ENCODE results near the gene CIAO1. TPM values are rescaled to one million over a fixed set of nuclear protein-coding genes. Genes with fewer than 3 reads are reported as not detected.

CIAO1 gene
- total and polyA plus RNA-seq, 2 of the 13 experiments (the other 11 are each of a cell fraction or from before 2014, with no cell fraction given): 99.3 to 120 TPM

- no peak for FAIRE-seq
- CTCF ChIA-PET (ENCODE audit: low intra/inter-chr PET ratio, low total read pairs): no interaction called here
Observed at GRCh38 chr2:96241900-96242611, 24.0 kb upstream of the CIAO1 start.

More at GRCh38 chr2:96241900-96242611, 24.0 kb upstream of the CIAO1 start:
- Histone ChIP-seq H3K4me2 (ENCODE audit: low read depth, low read length) (no peak overlapping the region), H3K27ac (ENCODE audit: extremely low read length, insufficient read depth, low read length) (no peak overlapping the region), H3K4me1 (ENCODE audit: insufficient read depth, low read length) (peaks cover 10% of the 10 kb centered on the region; the same call in 1 of the 2 replicates), H3K36me3 (replicated peaks in 1 of 2; ENCODE audit: control insufficient read depth in 1 of 2, insufficient read depth in 2 of 2, low read length in 2 of 2) (peaks cover 2 to 17% of the 10 kb centered on the region in 2 experiments; a peak in 3 of 5 replicates), H4K20me1 (ENCODE audit: insufficient read depth, low read length) (no peaks in the 10 kb centered on the region), H2AFZ (ENCODE audit: low read length) (no peak overlapping the region), H3K9ac (ENCODE audit: insufficient read depth, low read depth, low read length) (no peak overlapping the region), H3K27me3 (ENCODE audit: control insufficient read depth in 1 of 2, insufficient read depth in 2 of 2, low read length in 2 of 2) (no peaks in the 10 kb centered on the region), H3K79me2 (ENCODE audit: insufficient read depth, low read length) (no peaks in the 10 kb centered on the region), H3K4me3 (replicated peaks in 1 of 3; ENCODE audit: insufficient read depth in 1 of 3, low read depth in 2 of 3, low read length in 3 of 3) (no peak overlapping the region), H3K9me3 (ENCODE audit: low read length) (no peaks in the 10 kb centered on the region)
- POLR2A ChIA-PET: no interaction called here
- intact Hi-C loops (cut with micrococcal nuclease; ENCODE audit: unreplicated experiment) (no loop called here), in situ Hi-C loops (cut with HindIII; ENCODE audit: extremely low pct_ligation_motif_present, low pct_unique_long_range_greater_than_20kb) (no loop called here)
- BruUV-seq (replicated peaks): no TSS peak
- TF ChIP-seq ZNF792 (CRISPR knock-in tag; IDR thresholded peaks at IDR 0.05): no peak
- TF ChIP-seq ZNF878 (CRISPR knock-in tag; IDR thresholded peaks at IDR 0.05): no peak
- no peak for TF ChIP-seq ZNF207 (IDR thresholded peaks at IDR 0.05; ENCODE audit: borderline replicate concordance)
- no peak for TF ChIP-seq SALL1 (CRISPR knock-in tag; IDR thresholded peaks at IDR 0.05)
- no peak for TF ChIP-seq ZC3H13 (CRISPR knock-in tag; IDR thresholded peaks at IDR 0.05)
- TF ChIP-seq POLR2G (IDR thresholded peaks at IDR 0.05; ENCODE audit: low read depth, low read length): no peak
- no peak for TF ChIP-seq TP53 (CRISPR knock-in tag; conservative IDR thresholded peaks at IDR 0.05)
- TF ChIP-seq ZNF343 (CRISPR knock-in tag; IDR thresholded peaks at IDR 0.05): no peak
- no peak for TF ChIP-seq ZNF335 (CRISPR knock-in tag; IDR thresholded peaks at IDR 0.05)
- no peak for TF ChIP-seq USF2 (IDR thresholded peaks at IDR 0.05; ENCODE audit: low read depth, low read length)
- TF ChIP-seq USF2 (CRISPR knock-in tag; IDR thresholded peaks at IDR 0.05; ENCODE audit: borderline replicate concordance): no peak
- TF ChIP-seq HNRNPL (IDR thresholded peaks at IDR 0.05; ENCODE audit: low read depth, low read length): no peak
- no peak for TF ChIP-seq MEIS1 (CRISPR knock-in tag; IDR thresholded peaks at IDR 0.05; ENCODE audit: borderline replicate concordance)
- no peak for TF ChIP-seq ZSCAN22 (CRISPR knock-in tag; IDR thresholded peaks at IDR 0.05)
- 97% methylated on average over 5 of the region's 5 CpGs for WGBS (ENCODE audit: low lambda C conversion rate)
- ATAC-seq (no peak), DNase-seq (ENCODE audit: low spot score) (no peak)

Data from HepG2 (cell line).